ENCODE data around the gene CDK19. TPM values are rescaled to one million over a fixed set of nuclear protein-coding genes. Genes with fewer than 3 reads are reported as not detected.

CDK19 gene
- total and polyA plus RNA-seq, 10 of the 15 experiments (the other 5 are each of a cell fraction or from before 2014, with no cell fraction given), result 4.6 to 21.4 (median 12.4) TPM

- TF ChIP-seq ZBED1 (IDR thresholded peaks at IDR 0.05; ENCODE audit: borderline replicate concordance) (no peak), ZNF274 (IDR thresholded peaks at IDR 0.05; ENCODE audit: insufficient read depth, insufficient read length) (no peak), BCL11A (IDR thresholded peaks at IDR 0.05; ENCODE audit: low read depth, low read length) (no peak), MXI1 (IDR thresholded peaks at IDR 0.05; ENCODE audit: low read depth, low read length) (no peak), TAF1 (IDR thresholded peaks at IDR 0.05; ENCODE audit: borderline replicate concordance, low read depth, low read length) (no peak), HCFC1 (IDR thresholded peaks at IDR 0.05; ENCODE audit: low read length) (no peak), HDAC2 (IDR thresholded peaks at IDR 0.05) (no peak), BHLHE40 (IDR thresholded peaks at IDR 0.05; ENCODE audit: borderline replicate concordance in 1 of 2, low read depth in 2 of 2, low read length in 1 of 2) (no peak), ZZZ3 (IDR thresholded peaks at IDR 0.05; ENCODE audit: control insufficient read depth, insufficient read length, low read depth) (no peak), SIN3A (IDR thresholded peaks at IDR 0.05; ENCODE audit: low read depth, low read length) (no peak), ZNF24 (IDR thresholded peaks at IDR 0.05) (no peak), SIX5 (IDR thresholded peaks at IDR 0.05; ENCODE audit: low read depth, low read length, severe bottlenecking) (no peak)
These were observed 57.3 kb downstream of the CDK19 start (continued) for GRCh38 chr6:110757926-110758325.

- DNase-seq (ENCODE audit: low read depth, low spot score) (no peak), FAIRE-seq (no peak), ATAC-seq (peak; percentile 89)
- ChIA-PET RAD21 (ENCODE audit: unreplicated experiment) (no interaction called here), POLR2A (no interaction called here), SMC1A (ENCODE audit: uncharacterized antibody, unreplicated experiment) (no interaction called here), CTCF (no interaction called here)
- intact Hi-C loops (cut with micrococcal nuclease; ENCODE audit: unreplicated experiment), result no loop called here
- Histone ChIP-seq H3K9me3 (replicated peaks; ENCODE audit: control insufficient read depth, insufficient read depth, low read length) (no peaks in the 10 kb centered on the region; the same call in 2 of the 3 replicates), H2AFZ (ENCODE audit: control insufficient read depth, low read depth, low read length) (no peak overlapping the region), H3K4me2 (ENCODE audit: control insufficient read depth, insufficient read depth) (no peak overlapping the region), H3K4me3 (no peak overlapping the region), H3K27ac (ENCODE audit: control insufficient read depth, insufficient read depth) (no peak overlapping the region), H3K4me1 (ENCODE audit: control insufficient read depth, insufficient read depth, low read length) (peaks cover 5% of the 10 kb centered on the region), H3K27me3 (replicated peaks in 1 of 2; ENCODE audit: control insufficient read depth in 2 of 2, insufficient read depth in 2 of 2, low read length in 1 of 2) (no peaks in the 10 kb centered on the region), H3K9ac (ENCODE audit: control insufficient read depth, insufficient read depth, low read length) (no peak overlapping the region), H4K20me1 (ENCODE audit: control insufficient read depth, insufficient read depth) (no peaks in the 10 kb centered on the region), H3K36me3 (ENCODE audit: control insufficient read depth in 2 of 2, insufficient read depth in 2 of 2, low read length in 1 of 2) (no peaks in the 10 kb centered on the region), H3K79me2 (ENCODE audit: control insufficient read depth, insufficient read depth, low read length) (no peaks in the 10 kb centered on the region)
- 15% methylated on average over 2 of the region's 2 CpGs for WGBS (ENCODE audit: insufficient coverage, insufficient replicate concordance, low lambda C conversion rate, missing lambda C conversion rate)
- in situ Hi-C loops (cut with MboI), result no loop called here
- TF ChIP-seq CREB1 (IDR thresholded peaks at IDR 0.05; ENCODE audit: low read depth), result 0 out of 2 replicates have a peak, but pooled peaks have one; percentile 18
- no peak for TF ChIP-seq BHLHE40 (IDR thresholded peaks at IDR 0.05; ENCODE audit: borderline replicate concordance in 1 of 2, low read depth in 2 of 2, low read length in 1 of 2)
- TF ChIP-seq RELB (IDR thresholded peaks at IDR 0.05; ENCODE audit: low read depth), result 0 out of 2 replicates have a peak, but pooled peaks have one; percentile 28
- peak; percentile 87 for TF ChIP-seq RUNX3 (IDR thresholded peaks at IDR 0.05; ENCODE audit: low read length)
- TF ChIP-seq EP300 (IDR thresholded peaks at IDR 0.05; ENCODE audit: borderline replicate concordance in 1 of 2, control insufficient read depth in 1 of 2, low read depth in 2 of 2, low read length in 2 of 2), result peak in 1 of 2 experiments; percentile 25; a peak in 1 of 4 replicates
- 0 out of 2 replicates have a peak, but pooled peaks have one; percentile 25 for TF ChIP-seq MLLT1 (IDR thresholded peaks at IDR 0.05)
- TF ChIP-seq POLR2AphosphoS5 (IDR thresholded peaks at IDR 0.05; ENCODE audit: low read length), result no peak
- TF ChIP-seq ZNF207 (IDR thresholded peaks at IDR 0.05; ENCODE audit: borderline replicate concordance), result no peak
- 0 out of 2 replicates have a peak, but pooled peaks have one; percentile 13 for TF ChIP-seq MEF2A (IDR thresholded peaks at IDR 0.05; ENCODE audit: insufficient read depth, low read depth, low read length)
- no peak for TF ChIP-seq RCOR1 (conservative IDR thresholded peaks at IDR 0.05; ENCODE audit: low read depth, low read length)
- TF ChIP-seq MEF2B (IDR thresholded peaks at IDR 0.05; ENCODE audit: partially characterized antibody, poor library complexity, severe bottlenecking), result peak; percentile 22
- no TSS peak for BruUV-seq (replicated peaks)
These were observed 58.5 kb downstream of the CDK19 start for GRCh38 chr6:110756817-110757216.

Measured in GM12878 (cell line).